ENCODE data around the gene ZBTB38. TPM values are rescaled to one million over a fixed set of nuclear protein-coding genes. Genes with fewer than 3 reads are reported as not detected.

The ZBTB38 gene, protein sequence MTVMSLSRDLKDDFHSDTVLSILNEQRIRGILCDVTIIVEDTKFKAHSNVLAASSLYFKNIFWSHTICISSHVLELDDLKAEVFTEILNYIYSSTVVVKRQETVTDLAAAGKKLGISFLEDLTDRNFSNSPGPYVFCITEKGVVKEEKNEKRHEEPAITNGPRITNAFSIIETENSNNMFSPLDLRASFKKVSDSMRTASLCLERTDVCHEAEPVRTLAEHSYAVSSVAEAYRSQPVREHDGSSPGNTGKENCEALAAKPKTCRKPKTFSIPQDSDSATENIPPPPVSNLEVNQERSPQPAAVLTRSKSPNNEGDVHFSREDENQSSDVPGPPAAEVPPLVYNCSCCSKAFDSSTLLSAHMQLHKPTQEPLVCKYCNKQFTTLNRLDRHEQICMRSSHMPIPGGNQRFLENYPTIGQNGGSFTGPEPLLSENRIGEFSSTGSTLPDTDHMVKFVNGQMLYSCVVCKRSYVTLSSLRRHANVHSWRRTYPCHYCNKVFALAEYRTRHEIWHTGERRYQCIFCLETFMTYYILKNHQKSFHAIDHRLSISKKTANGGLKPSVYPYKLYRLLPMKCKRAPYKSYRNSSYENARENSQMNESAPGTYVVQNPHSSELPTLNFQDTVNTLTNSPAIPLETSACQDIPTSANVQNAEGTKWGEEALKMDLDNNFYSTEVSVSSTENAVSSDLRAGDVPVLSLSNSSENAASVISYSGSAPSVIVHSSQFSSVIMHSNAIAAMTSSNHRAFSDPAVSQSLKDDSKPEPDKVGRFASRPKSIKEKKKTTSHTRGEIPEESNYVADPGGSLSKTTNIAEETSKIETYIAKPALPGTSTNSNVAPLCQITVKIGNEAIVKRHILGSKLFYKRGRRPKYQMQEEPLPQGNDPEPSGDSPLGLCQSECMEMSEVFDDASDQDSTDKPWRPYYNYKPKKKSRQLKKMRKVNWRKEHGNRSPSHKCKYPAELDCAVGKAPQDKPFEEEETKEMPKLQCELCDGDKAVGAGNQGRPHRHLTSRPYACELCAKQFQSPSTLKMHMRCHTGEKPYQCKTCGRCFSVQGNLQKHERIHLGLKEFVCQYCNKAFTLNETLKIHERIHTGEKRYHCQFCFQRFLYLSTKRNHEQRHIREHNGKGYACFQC (N-terminal part only)
- 100 to 1,000 TPM; 131 to 167 TPM for total RNA-seq
- 66.7 TPM for polyA plus RNA-seq (ENCODE audit: insufficient read depth, low read depth, low replicate concordance)
- long read RNA-seq, donor 1, transcript ZBTB38-201 (1 exons, 3,588 nt): major isoform, 17 of 22 reads
- long read RNA-seq, donor 1, partial matches to known transcripts: 0 of 22 reads
- long read RNA-seq, donor 1, other reads (novel, unspliced or antisense): 0 of 22 reads
- long read RNA-seq, donor 2, transcript ZBTB38-201 (1 exons, 3,588 nt): major isoform, 11 of 14 reads
- long read RNA-seq, donor 2, partial matches to known transcripts: 0 of 14 reads
- long read RNA-seq, donor 2, other reads (novel, unspliced or antisense): 0 of 14 reads

DNA sequence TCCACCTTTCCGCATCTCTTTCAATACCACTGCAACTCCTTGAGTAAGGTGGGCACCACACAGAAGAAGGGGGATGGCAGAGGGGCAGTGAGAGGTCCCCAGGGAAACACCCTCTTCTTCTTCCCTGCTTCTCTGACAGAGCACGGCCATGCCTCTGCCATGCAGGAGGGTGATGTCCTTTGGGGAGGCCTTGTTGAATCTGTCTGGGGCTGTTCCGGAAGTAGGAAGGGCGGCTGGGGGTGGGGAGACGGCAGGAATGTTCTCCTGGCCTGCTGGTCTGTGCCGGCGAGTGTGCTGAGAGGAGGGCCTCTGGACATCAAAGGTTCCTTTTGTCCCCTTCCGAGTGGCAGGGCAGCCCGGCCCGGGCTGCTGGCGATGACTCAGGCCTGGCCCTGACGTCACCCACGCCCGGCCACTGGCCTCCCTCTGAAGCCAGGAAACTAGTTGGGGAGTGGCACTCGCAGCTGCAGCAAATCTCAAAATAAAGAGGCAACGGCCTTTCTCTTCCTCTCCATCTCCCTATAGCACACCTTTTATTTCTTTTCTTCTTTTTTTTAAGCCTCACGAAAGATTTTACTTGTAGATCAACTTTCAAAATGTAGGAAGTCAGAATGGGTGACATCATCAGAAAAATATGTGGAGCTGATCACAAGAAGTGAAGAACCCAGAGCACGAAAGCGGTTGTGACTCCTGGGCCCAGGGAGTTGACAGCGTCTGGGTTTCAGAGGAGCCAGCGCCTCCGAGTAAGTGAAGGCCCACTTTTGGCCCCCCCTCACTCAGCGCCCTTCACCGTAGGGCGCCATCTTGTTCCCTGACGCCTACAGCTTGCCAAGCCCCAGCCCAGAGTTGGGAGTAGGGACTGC lies at the start of gene ZBTB38:
Gene ZBTB38 (plus strand): TSS at position 443 of the 863 bp plus-strand sequence. CDS start 73,885 bp downstream, outside the sequence.
- DNase-seq: peak; percentile 93
- peak within 1 kb of the TSS; percentile 93 to 95 for H3K27ac ChIP-seq
- TF ChIP-seq POLR2A (IDR thresholded peaks at IDR 0.05): no peak
- TF ChIP-seq, protein P1, sequence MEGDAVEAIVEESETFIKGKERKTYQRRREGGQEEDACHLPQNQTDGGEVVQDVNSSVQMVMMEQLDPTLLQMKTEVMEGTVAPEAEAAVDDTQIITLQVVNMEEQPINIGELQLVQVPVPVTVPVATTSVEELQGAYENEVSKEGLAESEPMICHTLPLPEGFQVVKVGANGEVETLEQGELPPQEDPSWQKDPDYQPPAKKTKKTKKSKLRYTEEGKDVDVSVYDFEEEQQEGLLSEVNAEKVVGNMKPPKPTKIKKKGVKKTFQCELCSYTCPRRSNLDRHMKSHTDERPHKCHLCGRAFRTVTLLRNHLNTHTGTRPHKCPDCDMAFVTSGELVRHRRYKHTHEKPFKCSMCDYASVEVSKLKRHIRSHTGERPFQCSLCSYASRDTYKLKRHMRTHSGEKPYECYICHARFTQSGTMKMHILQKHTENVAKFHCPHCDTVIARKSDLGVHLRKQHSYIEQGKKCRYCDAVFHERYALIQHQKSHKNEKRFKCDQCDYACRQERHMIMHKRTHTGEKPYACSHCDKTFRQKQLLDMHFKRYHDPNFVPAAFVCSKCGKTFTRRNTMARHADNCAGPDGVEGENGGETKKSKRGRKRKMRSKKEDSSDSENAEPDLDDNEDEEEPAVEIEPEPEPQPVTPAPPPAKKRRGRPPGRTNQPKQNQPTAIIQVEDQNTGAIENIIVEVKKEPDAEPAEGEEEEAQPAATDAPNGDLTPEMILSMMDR (IDR thresholded peaks at IDR 0.05): no peak
- 25 to 30% methylated on average over 25 to 26 of the region's 26 CpGs for WGBS, 2 donors
- H3K27me3 ChIP-seq: no peaks in the 10 kb centered on the region
- H3K9me3 ChIP-seq: no peaks in the 10 kb centered on the region
- H3K4me1 ChIP-seq: peaks cover 47% of the 10 kb centered on the region
- intact Hi-C loops (cut with DNase I; ENCODE audit: low total_unique reads): loop anchor here (5.0 kb wide), 1 partner anchor 74 kb away; no protein-coding TSS in a partner anchor
- peak within 1 kb of the TSS; percentile 16 to 50 for H3K4me3 ChIP-seq
- no peaks in the 10 kb centered on the region for H3K36me3 ChIP-seq (ENCODE audit: low read depth, missing control alignments)

DNA sequence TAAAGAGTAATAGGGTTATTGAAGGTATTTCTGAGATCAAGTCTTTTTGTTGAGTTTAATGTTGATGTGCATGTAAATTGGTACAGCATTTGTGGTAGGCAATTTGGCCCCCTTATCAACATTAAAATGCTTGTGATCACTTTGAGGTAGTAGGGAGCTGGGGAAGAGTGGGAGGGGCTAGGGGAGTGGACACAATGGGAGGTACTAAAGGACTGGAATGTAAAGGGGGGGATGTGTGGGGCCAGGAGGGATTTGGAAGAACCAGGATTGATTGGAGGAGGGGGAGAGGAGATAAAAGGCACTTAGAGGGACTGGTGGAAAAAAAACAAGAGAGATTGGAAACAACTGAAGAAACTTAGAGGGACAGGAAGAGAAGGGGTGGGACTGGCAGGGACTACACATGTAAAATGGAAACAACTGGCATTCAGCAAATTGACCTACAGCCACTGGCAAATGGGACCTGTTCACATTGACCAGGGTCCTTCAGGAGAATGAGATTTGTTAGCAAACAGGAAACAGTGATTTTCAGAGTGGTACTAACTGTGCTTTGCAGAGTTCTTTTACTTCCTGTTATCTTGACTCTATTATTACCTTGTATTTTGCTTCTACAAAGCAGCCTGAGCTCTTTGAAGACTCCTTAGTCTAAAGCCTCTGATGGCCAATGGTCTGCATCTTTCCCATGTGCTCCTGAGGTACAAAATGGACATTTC lies 47.8 kb upstream of the ZBTB38 start:
- H3K27ac ChIP-seq: no peak overlapping the region

DNA sequence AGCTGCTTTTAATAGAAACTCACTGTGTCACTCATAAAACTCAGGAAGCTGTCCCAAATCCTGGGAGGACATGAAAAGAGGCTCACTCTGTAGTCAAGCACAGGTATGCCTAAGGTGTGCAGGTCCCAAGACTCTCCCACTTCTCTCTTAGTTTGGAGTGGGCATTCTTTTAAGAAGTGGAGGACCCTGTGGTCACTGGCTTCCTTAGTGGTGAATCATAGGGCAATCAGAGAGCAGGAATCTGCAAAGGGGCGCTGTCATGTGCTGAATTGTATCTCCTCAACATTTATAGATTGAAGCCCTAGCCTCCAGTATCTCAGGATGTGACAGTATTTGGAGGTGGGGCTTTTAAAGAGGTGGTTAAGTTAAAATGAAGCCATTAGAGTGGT lies 47.2 kb upstream of the ZBTB38 start:
- TF ChIP-seq POLR2A (IDR thresholded peaks at IDR 0.05): no peak
- TF ChIP-seq, protein P1 (IDR thresholded peaks at IDR 0.05): no peak
- no peaks in the 10 kb centered on the region for H3K9me3 ChIP-seq
- no peak overlapping the region for H3K4me3 ChIP-seq
- no peaks in the 10 kb centered on the region for H3K27me3 ChIP-seq
- no peaks in the 10 kb centered on the region for H3K36me3 ChIP-seq (ENCODE audit: low read depth, missing control alignments)
- no peak overlapping the region for H3K27ac ChIP-seq
- 100% methylated on average over 1 of the region's 1 CpG for WGBS, 2 donors
- intact Hi-C loops (cut with DNase I; ENCODE audit: low total_unique reads): no loop called here
- no peaks in the 10 kb centered on the region for H3K4me1 ChIP-seq
- no peak for DNase-seq

More for the DNA sequence above, 47.8 kb upstream of the ZBTB38 start:
- intact Hi-C loops (cut with DNase I; ENCODE audit: low total_unique reads): no loop called here
- H3K36me3 ChIP-seq (ENCODE audit: low read depth, missing control alignments): no peaks in the 10 kb centered on the region
- H3K9me3 ChIP-seq: no peaks in the 10 kb centered on the region
- no peak overlapping the region for H3K4me3 ChIP-seq
- no peaks in the 10 kb centered on the region for H3K27me3 ChIP-seq
- TF ChIP-seq, protein P1 (IDR thresholded peaks at IDR 0.05): no peak
- no peak for TF ChIP-seq POLR2A (IDR thresholded peaks at IDR 0.05)
- no peak for DNase-seq
- no peaks in the 10 kb centered on the region for H3K4me1 ChIP-seq
